ENCODE data around the gene MYH15. TPM values are rescaled to one million over a fixed set of nuclear protein-coding genes. Genes with fewer than 3 reads are reported as not detected.

MYH15 gene
- polyA plus RNA-seq, 1 donor from 2014 or later, result 0.71 TPM

DNA sequence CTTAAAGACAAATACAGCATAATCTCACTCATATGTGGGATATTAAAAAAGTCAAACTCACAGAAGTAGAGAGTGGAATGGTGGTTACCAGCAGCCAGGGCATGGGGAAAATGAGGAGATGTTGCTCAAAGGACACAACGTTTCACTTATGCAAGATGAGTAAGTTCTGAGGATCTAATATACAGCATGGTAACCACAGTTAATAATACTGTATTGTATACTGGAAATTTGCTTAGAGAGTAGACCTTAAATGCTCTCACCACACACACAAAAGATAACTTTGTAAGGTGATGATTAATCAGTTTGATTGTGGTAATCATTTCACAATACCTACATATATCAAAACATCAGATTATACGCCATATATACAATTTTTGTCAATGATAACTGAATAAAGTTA is 60.0 kb downstream of the MYH15 start:
- no peak overlapping the region for H3K4me3 ChIP-seq (ENCODE audit: low read length)
- no peak overlapping the region for H3K4me2 ChIP-seq (ENCODE audit: low read length)
- no peaks in the 10 kb centered on the region for H3K36me3 ChIP-seq (ENCODE audit: insufficient read depth, low read length)
- no peaks in the 10 kb centered on the region for H3K79me2 ChIP-seq (replicated peaks; ENCODE audit: insufficient read depth, low read length)
- H3F3A ChIP-seq (ENCODE audit: insufficient read depth, low read length, poor library complexity, severe bottlenecking), result no peaks in the 10 kb centered on the region
- no peaks in the 10 kb centered on the region for H4K20me1 ChIP-seq (ENCODE audit: insufficient read depth)
- H3K9me2 ChIP-seq (ENCODE audit: insufficient read depth, low read length), result no peaks in the 10 kb centered on the region
- no peaks in the 10 kb centered on the region for H3K27me3 ChIP-seq (ENCODE audit: insufficient read depth, low read depth, low read length)
- no peak overlapping the region for H3K27ac ChIP-seq (ENCODE audit: low read length)
- H3K9ac ChIP-seq (ENCODE audit: low read length), result no peak overlapping the region
- H3K9me3 ChIP-seq (ENCODE audit: low read length), result no peaks in the 10 kb centered on the region
- no peak for TF ChIP-seq TAF1 (IDR thresholded peaks at IDR 0.05; ENCODE audit: low read depth)
- TF ChIP-seq SMC3 (conservative IDR thresholded peaks at IDR 0.05; ENCODE audit: poor library complexity), result no peak
- no peak for TF ChIP-seq MXI1 (conservative IDR thresholded peaks at IDR 0.05; ENCODE audit: poor library complexity, severe bottlenecking)
- no peak for TF ChIP-seq POLR2AphosphoS5 (IDR thresholded peaks at IDR 0.05)
- TF ChIP-seq EZH2 (IDR thresholded peaks at IDR 0.05; ENCODE audit: borderline replicate concordance, insufficient read depth, low read length, poor library complexity, severe bottlenecking), result no peak
- TF ChIP-seq, protein P1, sequence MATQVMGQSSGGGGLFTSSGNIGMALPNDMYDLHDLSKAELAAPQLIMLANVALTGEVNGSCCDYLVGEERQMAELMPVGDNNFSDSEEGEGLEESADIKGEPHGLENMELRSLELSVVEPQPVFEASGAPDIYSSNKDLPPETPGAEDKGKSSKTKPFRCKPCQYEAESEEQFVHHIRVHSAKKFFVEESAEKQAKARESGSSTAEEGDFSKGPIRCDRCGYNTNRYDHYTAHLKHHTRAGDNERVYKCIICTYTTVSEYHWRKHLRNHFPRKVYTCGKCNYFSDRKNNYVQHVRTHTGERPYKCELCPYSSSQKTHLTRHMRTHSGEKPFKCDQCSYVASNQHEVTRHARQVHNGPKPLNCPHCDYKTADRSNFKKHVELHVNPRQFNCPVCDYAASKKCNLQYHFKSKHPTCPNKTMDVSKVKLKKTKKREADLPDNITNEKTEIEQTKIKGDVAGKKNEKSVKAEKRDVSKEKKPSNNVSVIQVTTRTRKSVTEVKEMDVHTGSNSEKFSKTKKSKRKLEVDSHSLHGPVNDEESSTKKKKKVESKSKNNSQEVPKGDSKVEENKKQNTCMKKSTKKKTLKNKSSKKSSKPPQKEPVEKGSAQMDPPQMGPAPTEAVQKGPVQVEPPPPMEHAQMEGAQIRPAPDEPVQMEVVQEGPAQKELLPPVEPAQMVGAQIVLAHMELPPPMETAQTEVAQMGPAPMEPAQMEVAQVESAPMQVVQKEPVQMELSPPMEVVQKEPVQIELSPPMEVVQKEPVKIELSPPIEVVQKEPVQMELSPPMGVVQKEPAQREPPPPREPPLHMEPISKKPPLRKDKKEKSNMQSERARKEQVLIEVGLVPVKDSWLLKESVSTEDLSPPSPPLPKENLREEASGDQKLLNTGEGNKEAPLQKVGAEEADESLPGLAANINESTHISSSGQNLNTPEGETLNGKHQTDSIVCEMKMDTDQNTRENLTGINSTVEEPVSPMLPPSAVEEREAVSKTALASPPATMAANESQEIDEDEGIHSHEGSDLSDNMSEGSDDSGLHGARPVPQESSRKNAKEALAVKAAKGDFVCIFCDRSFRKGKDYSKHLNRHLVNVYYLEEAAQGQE (IDR thresholded peaks at IDR 0.05; ENCODE audit: borderline replicate concordance), result no peak
- TF ChIP-seq CTCF (IDR thresholded peaks at IDR 0.05; ENCODE audit: poor library complexity, severe bottlenecking), result no peak
- no peak for TF ChIP-seq EP300 (conservative IDR thresholded peaks at IDR 0.05; ENCODE audit: poor library complexity, severe bottlenecking)
- no peak for TF ChIP-seq RAD21 (conservative IDR thresholded peaks at IDR 0.05)
- no peak overlapping the region for H2AFZ ChIP-seq (ENCODE audit: low read depth, low read length)

DNA sequence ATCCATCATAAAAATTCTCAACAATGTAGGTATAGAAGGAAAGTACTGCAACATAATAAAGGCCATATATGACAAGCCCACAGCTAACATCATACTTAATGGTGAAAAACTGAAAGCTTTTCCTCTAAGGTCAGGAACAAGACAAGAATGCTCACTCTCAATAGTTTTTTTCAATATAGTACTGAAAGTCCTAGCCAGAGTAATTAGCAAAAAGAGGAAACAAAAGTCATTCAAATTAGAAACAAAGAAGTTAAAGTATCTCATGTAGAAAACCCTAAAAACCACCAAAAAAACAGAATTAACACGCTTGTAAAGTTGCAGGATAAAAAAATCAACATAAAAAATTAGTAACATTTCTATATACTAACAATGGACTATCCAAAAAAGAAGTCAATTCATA is 61.8 kb downstream of the MYH15 start:
- H3K4me3 ChIP-seq (ENCODE audit: low read length), result no peak overlapping the region
- H3K4me2 ChIP-seq (ENCODE audit: low read length), result no peak overlapping the region
- no peak overlapping the region for H2AFZ ChIP-seq (ENCODE audit: low read depth, low read length)
- no peak overlapping the region for H3K9ac ChIP-seq (ENCODE audit: low read length)
- H3K36me3 ChIP-seq (ENCODE audit: insufficient read depth, low read length), result no peaks in the 10 kb centered on the region
- H3K27ac ChIP-seq (ENCODE audit: low read length), result no peak overlapping the region
- H3F3A ChIP-seq (ENCODE audit: insufficient read depth, low read length, poor library complexity, severe bottlenecking), result no peaks in the 10 kb centered on the region
- no peaks in the 10 kb centered on the region for H4K20me1 ChIP-seq (ENCODE audit: insufficient read depth)
- no peaks in the 10 kb centered on the region for H3K79me2 ChIP-seq (replicated peaks; ENCODE audit: insufficient read depth, low read length)
- H3K27me3 ChIP-seq (ENCODE audit: insufficient read depth, low read depth, low read length), result no peaks in the 10 kb centered on the region
- no peaks in the 10 kb centered on the region for H3K9me2 ChIP-seq (ENCODE audit: insufficient read depth, low read length)
- no peaks in the 10 kb centered on the region for H3K9me3 ChIP-seq (ENCODE audit: low read length)
- TF ChIP-seq, protein P1 (IDR thresholded peaks at IDR 0.05; ENCODE audit: borderline replicate concordance), result no peak
- TF ChIP-seq SMC3 (conservative IDR thresholded peaks at IDR 0.05; ENCODE audit: poor library complexity) (no peak), POLR2AphosphoS5 (IDR thresholded peaks at IDR 0.05) (no peak), RAD21 (conservative IDR thresholded peaks at IDR 0.05) (no peak), EP300 (conservative IDR thresholded peaks at IDR 0.05; ENCODE audit: poor library complexity, severe bottlenecking) (no peak), EZH2 (IDR thresholded peaks at IDR 0.05; ENCODE audit: borderline replicate concordance, insufficient read depth, low read length, poor library complexity, severe bottlenecking) (no peak), CTCF (IDR thresholded peaks at IDR 0.05; ENCODE audit: poor library complexity, severe bottlenecking) (no peak), MXI1 (conservative IDR thresholded peaks at IDR 0.05; ENCODE audit: poor library complexity, severe bottlenecking) (no peak), TAF1 (IDR thresholded peaks at IDR 0.05; ENCODE audit: low read depth) (no peak)
